Activated naive CD8-positive, alpha-beta T cell treated with anti-CD3 and anti-CD28 coated beads for 36 hours (primary cell): Measurements from ENCODE around the gene UCMA. TPM values are rescaled to one million over a fixed set of nuclear protein-coding genes. Genes with fewer than 3 reads are reported as not detected.
"Not testable (repeated sequence)": the region's sequence is repeated elsewhere in the genome, so short reads cannot be mapped to it uniquely, and the experiment has no call there.

ENCODE experiments used
- DNase-seq: peaks from one replicate; pipeline ENCODE4 v3.0.0; 2021
- H3K27ac Mint-ChIP-seq: one replicate; pipeline ENCODE4 v1.8.0; 2022; ENCODE audit warnings: mild to moderate bottlenecking, moderate library complexity, mixed read lengths
- H3K27me3 Mint-ChIP-seq: one replicate; pipeline ENCODE4 v1.8.0; 2022; ENCODE audit warnings: mild to moderate bottlenecking, mixed read lengths
- H3K36me3 Mint-ChIP-seq: one replicate; pipeline ENCODE4 v1.8.0; 2021; ENCODE audit warnings: mild to moderate bottlenecking, mixed read lengths
- H3K4me1 Mint-ChIP-seq: one replicate; pipeline ENCODE4 v1.8.0; 2021; ENCODE audit warnings: mixed read lengths
- H3K4me3 Mint-ChIP-seq: one replicate; pipeline ENCODE4 v1.8.0; 2022; ENCODE audit warnings: mild to moderate bottlenecking, moderate library complexity, mixed read lengths
- H3K9me3 Mint-ChIP-seq: one replicate; pipeline ENCODE4 v1.8.0; 2022; ENCODE audit warnings: mixed read lengths
- total RNA-seq, 2 experiments: library from RNA; stranded (reverse); gene quantifications; one replicate each; pipeline ENCODE4 v1.2.3, GENCODE V29; 2021

The UCMA gene
- total RNA-seq, 2 experiments from 2014 or later = not detected

DNA sequence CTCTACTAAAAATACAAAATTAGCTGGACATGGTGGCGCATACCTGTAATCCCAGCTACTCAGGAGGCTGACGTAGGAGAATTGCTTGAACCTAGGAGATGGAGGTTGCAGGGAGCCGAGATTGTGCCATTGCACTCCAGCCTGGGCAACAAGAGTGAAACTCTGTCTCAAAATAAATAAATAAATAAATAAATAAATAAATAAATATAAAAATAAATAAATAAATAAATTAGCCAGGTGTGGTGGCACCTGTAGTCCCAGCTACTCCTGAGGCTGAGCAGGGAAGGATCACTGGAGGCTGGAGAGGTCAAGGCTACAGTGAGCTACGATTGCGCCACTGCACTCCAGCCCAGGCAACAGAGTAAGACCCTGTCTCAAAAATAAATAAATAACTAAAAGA, 8.1 kb upstream of the UCMA start:
- H3K4me3 Mint-ChIP-seq, H3K27me3 Mint-ChIP-seq, H3K36me3 Mint-ChIP-seq, H3K9me3 Mint-ChIP-seq, H3K4me1 Mint-ChIP-seq, DNase-seq, H3K27ac Mint-ChIP-seq: not testable (repeated sequence)

DNA sequence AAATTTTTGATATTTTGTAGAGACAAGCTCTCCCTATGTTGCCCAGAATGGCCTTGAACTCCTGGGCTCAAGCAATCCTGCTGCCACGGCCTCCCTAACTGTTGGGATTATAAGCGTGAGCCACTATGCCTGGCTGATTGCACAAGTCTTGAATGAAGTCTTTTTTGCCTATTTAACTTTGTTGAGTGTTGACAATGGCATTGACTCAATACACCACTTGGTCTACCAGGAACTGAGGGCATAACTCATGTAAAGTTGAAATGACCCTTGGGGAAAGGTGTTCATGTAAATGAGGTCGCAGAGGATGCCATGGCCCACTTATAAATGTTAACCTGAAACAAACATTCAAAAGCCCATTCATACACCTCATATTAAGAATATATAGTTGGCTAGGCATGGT, 7.4 kb upstream of the UCMA start:
- DNase-seq = no peak
- H3K36me3 Mint-ChIP-seq = no peaks in the 10 kb centered on the region
- no peaks in the 10 kb centered on the region for H3K9me3 Mint-ChIP-seq
- H3K4me1 Mint-ChIP-seq = no peaks in the 10 kb centered on the region
- H3K27me3 Mint-ChIP-seq = no peaks in the 10 kb centered on the region
- H3K27ac Mint-ChIP-seq = no peak overlapping the region
- no peak overlapping the region for H3K4me3 Mint-ChIP-seq

DNA sequence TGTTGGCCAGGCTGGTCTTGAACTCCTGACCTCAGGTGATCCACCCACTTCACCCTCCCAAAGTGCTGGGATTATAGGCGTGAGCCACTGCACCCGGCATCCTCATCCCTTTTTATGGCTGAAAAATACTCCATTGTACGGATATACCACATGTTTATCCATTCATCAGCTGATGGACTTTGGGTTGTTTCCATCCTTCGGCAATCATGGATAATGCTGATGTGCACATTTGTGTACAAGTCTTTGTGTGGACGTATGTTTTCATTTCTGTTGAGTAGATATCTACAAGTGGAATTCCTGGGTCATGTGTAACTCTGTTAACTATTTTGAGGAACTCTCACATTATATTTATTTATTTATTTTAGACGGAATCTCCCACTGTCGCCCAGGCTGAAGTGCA, 5.7 kb upstream of the UCMA start:
- no peak for DNase-seq
- Mint-ChIP-seq H3K4me1 (no peaks in the 10 kb centered on the region), H3K9me3 (no peaks in the 10 kb centered on the region), H3K27me3 (no peaks in the 10 kb centered on the region), H3K4me3 (no peak overlapping the region), H3K36me3 (no peaks in the 10 kb centered on the region), H3K27ac (no peak overlapping the region)

DNA sequence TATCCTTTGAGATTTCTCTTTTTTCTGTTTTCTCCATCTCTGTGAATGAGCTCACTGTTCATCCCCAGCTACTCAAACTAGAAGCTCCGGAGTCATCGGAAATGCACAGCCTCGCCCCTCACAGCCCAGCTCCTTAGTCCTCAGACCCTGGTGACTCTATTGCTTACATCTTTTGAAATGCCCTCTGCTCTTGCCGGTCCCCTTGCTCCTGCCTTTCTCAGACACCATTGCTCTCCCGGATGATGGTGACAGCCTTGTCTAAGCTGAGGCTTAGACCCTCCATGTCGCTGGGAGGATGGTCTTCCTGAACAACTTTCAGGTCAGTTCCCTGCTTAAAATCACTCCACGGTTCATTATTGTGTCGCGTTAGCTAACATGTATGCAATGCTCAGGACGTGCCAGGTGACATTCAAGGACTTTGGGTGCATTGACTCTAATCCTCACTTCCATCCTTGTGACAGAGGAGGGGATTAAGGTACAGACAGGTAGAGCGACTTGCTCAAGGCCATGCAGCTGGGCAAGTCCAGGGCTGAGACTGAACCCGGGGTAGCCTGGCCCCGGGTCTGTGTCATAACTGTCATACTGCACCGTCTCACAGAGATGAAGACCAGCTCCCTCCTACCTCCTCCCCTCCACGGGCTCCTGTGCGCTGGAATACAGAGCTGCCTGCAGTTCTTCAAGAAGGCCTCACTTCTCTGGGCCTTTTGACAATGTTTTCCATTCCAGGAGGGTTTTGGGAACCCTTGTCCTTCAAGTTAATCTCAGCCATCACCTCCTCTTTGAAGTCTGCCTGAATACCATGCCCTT, 4.3 kb upstream of the UCMA start:
- Mint-ChIP-seq H3K4me1 (no peaks in the 10 kb centered on the region), H3K27ac (no peak overlapping the region), H3K27me3 (no peaks in the 10 kb centered on the region), H3K36me3 (no peaks in the 10 kb centered on the region), H3K9me3 (no peaks in the 10 kb centered on the region), H3K4me3 (no peak overlapping the region)
- no peak for DNase-seq

DNA sequence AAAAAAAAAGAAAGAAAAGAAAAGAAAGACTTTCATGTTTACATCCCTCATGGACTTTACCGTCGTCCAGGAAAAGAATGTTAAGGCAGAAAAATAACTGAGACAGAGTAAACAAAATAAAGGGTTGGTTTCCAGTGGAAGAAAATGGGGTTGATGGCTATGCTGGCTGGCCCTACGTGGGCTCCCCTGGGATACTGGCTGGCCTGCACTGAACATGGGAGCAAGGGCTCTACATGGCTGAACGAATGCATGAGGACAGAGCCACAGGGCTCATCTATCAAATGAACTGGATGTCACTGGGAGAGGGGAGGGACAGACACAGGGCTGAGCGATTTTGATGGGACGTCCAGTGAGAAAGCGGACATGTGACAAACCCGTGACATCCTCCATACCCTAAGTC, 2.5 kb upstream of the UCMA start:
- DNase-seq = no peak
- Mint-ChIP-seq H3K9me3 (no peaks in the 10 kb centered on the region), H3K4me3 (no peak overlapping the region), H3K4me1 (no peaks in the 10 kb centered on the region), H3K27ac (no peak overlapping the region), H3K27me3 (no peaks in the 10 kb centered on the region), H3K36me3 (no peaks in the 10 kb centered on the region)

DNA sequence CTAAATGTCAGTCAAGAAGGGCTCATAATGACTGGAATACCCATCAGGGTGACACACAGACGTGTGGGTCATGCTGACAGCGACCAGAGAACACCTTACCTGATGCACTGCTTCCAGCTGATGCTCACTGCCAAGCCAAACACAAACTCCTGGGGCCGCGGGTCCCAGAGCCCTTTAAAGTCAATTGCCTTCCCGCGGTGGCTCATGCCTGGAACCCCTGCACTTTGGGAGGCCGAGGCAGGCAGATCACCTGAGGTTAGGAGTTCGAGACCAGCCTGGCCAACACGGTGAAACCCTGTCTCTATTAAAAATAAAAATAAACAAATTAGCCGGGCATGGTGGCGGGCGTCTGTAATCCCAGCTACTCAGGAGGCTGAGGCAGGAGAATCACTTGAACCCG, 562 bp upstream of the UCMA start:
- not testable (repeated sequence) for H3K4me3 Mint-ChIP-seq, DNase-seq, H3K27ac Mint-ChIP-seq, H3K27me3 Mint-ChIP-seq, H3K9me3 Mint-ChIP-seq, H3K36me3 Mint-ChIP-seq, H3K4me1 Mint-ChIP-seq

DNA sequence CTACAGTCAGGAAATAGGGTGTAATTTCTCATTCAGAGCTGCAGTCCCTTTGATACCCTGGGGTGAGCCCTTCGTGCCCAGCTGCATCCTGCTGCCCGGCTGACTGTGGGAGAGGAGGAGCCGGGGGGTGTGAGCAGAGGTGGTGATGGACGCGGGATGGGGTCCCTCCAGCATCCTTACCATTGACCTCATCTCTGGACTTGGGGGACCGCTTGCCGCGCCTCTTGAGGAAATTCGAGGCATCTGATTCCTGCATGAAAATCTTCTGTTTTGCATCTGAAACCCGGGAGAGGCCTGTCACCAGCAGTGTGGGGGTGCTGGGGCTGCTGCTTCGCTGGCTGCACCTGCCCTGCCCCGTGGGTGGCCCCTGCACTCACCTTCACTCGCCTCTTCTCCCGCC, 816 bp downstream of the UCMA start:
- Mint-ChIP-seq H3K4me1 (no peaks in the 10 kb centered on the region), H3K9me3 (no peaks in the 10 kb centered on the region), H3K27ac (no peak overlapping the region), H3K4me3 (no peak overlapping the region), H3K27me3 (no peaks in the 10 kb centered on the region), H3K36me3 (no peaks in the 10 kb centered on the region)
- no peak for DNase-seq

DNA sequence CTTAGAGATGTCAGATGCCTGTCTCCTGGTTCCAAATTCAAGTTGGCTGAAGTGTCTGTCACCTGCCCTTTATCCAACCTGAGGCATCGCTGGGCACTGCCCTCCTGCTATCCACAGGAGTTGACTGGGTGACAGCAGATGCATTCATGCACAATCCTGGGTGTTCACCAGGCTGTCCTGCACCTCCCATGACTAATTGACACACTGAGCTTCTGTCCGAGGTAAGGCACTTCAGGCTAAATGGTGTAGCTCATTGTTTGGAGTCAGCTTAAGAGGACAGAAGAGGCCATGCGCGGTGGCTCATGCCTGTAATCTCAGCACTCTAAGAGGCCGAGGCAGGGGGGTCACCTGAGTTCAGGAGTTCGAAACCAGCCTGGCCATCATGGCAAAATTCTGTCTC, 2.4 kb downstream of the UCMA start:
- DNase-seq = no peak
- Mint-ChIP-seq H3K4me3 (no peak overlapping the region), H3K9me3 (no peaks in the 10 kb centered on the region), H3K36me3 (no peaks in the 10 kb centered on the region), H3K27me3 (no peaks in the 10 kb centered on the region), H3K27ac (no peak overlapping the region), H3K4me1 (no peaks in the 10 kb centered on the region)

DNA sequence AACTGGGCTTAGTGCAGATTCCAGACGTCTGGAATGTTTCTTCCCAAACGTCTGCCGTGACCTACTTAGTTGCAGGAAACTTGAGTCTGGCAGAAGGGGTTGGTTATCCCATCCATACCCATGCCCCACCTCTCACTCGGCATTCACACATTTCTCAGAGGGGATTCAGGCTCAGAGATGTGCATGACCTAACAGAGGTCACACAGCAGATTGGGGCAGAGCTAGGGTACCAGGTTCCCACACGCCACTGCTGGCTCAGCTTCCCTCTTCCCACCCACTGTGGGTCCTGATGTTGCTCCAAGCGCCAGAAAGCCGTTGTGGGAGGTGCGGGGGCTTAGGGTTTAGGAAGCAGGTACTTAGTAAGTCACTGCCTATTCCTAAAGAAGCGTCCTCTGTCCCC, 3.0 kb downstream of the UCMA start:
- no peak for DNase-seq
- Mint-ChIP-seq H3K27ac (no peak overlapping the region), H3K36me3 (no peaks in the 10 kb centered on the region), H3K4me1 (no peaks in the 10 kb centered on the region), H3K27me3 (no peaks in the 10 kb centered on the region), H3K9me3 (no peaks in the 10 kb centered on the region), H3K4me3 (no peak overlapping the region)

DNA sequence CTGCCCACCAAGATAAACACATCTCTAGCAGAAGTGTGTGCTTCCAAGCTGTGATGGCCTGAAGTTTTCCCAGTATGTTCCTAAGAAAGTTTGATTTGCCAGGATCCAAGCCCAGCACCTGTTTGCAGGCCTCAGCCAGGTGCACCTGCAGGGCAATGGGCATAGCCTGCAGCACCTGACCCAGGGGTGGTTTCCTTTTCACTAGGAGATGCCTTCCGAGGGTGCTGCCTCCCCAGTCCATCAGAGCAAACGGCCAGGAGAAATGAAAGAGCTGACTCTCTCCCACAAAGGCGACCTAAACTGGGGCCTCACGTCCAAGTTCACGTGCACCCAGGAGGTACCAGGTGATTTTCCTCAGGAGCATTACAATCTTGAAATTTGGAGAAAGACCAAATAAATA, 7.1 kb downstream of the UCMA start:
- Mint-ChIP-seq H3K36me3 (no peaks in the 10 kb centered on the region), H3K27ac (no peak overlapping the region), H3K4me1 (no peaks in the 10 kb centered on the region), H3K4me3 (no peak overlapping the region), H3K27me3 (no peaks in the 10 kb centered on the region), H3K9me3 (no peaks in the 10 kb centered on the region)
- DNase-seq = no peak

DNA sequence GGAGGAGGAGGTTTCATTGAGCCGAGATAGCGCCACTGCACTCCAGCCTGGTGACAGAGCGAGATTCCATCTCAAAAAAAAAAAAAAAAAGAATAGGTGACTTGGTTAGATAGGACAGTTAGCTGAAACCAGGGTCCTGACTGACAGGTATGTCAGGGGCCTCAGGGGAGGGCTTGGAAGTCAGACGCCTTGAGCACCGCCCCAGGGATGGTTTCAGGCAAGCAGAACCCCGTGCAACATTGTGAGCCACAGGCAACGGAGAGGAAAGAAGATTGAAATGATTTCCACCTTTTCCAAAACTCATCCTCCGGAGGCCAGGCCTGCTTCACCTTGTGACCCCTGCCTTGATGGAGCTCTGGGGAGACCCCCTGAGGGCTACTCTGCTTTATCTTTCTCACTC, 8.6 kb downstream of the UCMA start:
- Mint-ChIP-seq H3K27ac (no peak overlapping the region), H3K4me1 (no peaks in the 10 kb centered on the region), H3K4me3 (no peak overlapping the region), H3K27me3 (no peaks in the 10 kb centered on the region), H3K36me3 (no peaks in the 10 kb centered on the region), H3K9me3 (no peaks in the 10 kb centered on the region)
- no peak for DNase-seq

DNA sequence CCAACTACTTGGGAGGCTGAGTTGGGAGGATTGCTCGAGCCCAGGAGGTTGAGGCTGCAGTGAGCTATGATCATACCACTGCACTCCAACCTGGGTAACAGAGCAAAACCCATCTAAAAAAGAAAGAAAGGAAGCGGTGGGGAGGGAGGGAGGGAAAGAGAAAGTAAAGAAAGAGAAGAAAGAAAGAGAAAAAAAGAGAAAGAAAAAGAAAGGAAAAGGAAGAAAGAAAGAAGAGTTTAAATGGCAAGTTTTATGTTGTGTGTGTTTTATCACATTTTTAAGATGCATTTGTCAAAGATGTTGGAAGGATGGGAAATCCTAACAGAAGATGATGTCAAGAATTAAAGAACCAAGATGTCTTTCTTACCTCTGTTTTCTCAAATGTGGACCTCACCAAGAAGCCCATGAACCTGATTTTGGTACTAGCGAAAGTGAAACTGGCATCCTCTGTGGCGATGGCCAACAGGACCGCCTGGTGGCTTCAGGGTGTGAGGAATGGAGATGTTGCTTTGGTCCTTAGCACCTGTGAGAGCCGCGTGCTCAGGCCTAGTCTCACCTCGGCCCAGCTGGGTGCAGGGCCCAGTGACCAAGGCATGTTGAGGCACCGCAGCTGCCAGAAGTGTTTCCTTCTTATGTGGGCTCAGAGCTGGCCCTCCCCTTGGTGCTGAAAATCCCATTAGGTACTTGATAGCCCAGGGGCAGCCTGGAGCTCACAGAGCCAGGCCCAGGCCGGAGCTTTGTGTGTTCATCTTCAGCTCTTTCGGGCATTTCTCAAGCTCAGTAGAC, 9.8 kb downstream of the UCMA start:
- Mint-ChIP-seq H3K27ac (no peak overlapping the region), H3K4me1 (no peaks in the 10 kb centered on the region), H3K36me3 (no peaks in the 10 kb centered on the region), H3K9me3 (no peaks in the 10 kb centered on the region), H3K4me3 (no peak overlapping the region), H3K27me3 (no peaks in the 10 kb centered on the region)
- DNase-seq = no peak

DNA sequence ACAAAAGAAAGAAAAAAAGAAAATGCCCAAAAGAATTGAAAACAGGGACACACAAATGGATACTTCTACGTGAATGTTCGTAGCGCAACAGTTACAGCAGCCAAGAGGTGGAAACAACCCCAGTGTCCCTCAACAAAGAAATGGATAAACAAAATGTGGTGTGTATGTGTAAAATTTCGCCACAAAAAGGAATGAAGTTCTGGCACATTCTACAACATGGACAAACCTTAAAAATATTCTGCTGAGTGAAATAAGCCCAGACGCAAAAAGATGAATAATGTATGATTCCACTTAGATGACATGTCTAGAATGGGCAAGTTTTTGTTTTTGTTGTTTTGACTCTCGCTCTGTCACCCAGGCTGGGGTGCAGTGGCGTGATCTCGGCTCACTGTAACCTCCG, 10.9 kb downstream of the UCMA start:
- Mint-ChIP-seq H3K4me3 (no peak overlapping the region), H3K4me1 (no peaks in the 10 kb centered on the region), H3K27ac (no peak overlapping the region), H3K27me3 (no peaks in the 10 kb centered on the region), H3K36me3 (no peaks in the 10 kb centered on the region), H3K9me3 (no peaks in the 10 kb centered on the region)
- DNase-seq = no peak

DNA sequence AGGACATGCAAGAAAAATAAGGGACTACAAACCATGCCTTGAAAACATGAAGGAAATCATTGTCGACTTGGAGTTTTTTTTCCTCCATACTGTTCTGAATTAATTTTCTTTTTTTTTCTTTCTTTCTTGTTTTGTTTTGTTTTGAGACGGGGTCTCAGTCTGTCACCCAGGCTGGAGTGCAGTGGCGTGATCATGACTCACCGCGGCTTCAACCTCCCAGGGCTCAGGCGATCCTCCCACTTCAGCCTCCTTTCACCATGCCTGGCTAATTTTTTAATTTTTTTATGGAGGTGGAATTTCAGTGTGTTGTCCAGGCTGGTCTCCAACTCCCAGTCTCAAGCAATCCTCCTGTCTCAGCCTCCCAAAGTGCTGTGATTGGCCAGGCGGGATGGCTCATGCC, 11.6 kb downstream of the UCMA start:
- no peaks in the 10 kb centered on the region for H3K36me3 Mint-ChIP-seq
- H3K27me3 Mint-ChIP-seq = no peaks in the 10 kb centered on the region
- H3K9me3 Mint-ChIP-seq = no peaks in the 10 kb centered on the region
- no peaks in the 10 kb centered on the region for H3K4me1 Mint-ChIP-seq
- DNase-seq = no peak
- no peak overlapping the region for H3K4me3 Mint-ChIP-seq
- no peak overlapping the region for H3K27ac Mint-ChIP-seq

DNA sequence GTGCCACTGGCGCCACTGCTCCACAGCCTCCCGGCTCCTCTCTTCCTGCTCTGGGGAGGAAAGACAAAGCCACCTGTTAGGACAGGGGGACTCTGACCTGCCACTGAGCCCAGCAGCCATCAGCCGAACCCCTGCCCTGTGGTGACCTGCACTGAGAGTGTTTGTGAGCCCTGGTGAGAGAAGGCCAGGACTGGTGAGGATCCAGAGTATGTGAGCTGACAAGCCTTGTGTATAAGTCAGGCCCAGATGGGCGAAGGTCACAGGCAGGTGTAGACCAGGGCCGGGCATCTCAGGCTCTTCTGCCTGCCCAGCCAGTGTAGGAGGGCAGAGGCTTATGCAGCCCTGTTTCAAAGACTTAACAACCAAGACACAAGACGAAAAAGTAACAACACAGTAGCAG, 12.0 kb downstream of the UCMA start:
- peaks cover under 1% of the 10 kb centered on the region for H3K36me3 Mint-ChIP-seq
- no peaks in the 10 kb centered on the region for H3K27me3 Mint-ChIP-seq
- H3K4me3 Mint-ChIP-seq = no peak overlapping the region
- DNase-seq = no peak
- H3K9me3 Mint-ChIP-seq = no peaks in the 10 kb centered on the region
- no peaks in the 10 kb centered on the region for H3K4me1 Mint-ChIP-seq
- H3K27ac Mint-ChIP-seq = no peak overlapping the region

DNA sequence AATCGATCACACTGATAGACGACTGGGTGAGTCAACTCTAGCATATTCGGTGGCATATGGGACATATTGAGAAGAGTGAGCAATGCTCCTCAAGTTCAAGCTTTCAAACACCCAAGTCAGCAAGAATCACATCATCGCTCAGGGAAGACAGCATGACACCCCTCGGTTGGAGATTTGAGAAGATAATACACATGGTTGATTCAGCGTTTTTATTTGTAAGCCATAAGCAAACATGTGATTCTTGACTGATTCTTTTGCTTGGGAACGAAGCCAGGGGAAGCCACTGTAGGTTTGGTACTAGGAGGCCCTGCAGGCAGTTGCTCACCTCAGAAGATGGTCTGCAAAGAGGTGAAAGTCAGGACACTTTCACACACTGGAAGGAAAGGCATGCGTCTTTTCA, 12.6 kb downstream of the UCMA start:
- no peak overlapping the region for H3K4me3 Mint-ChIP-seq
- no peak overlapping the region for H3K27ac Mint-ChIP-seq
- no peaks in the 10 kb centered on the region for H3K27me3 Mint-ChIP-seq
- no peak for DNase-seq
- H3K36me3 Mint-ChIP-seq = peaks cover 2% of the 10 kb centered on the region
- no peaks in the 10 kb centered on the region for H3K4me1 Mint-ChIP-seq
- no peaks in the 10 kb centered on the region for H3K9me3 Mint-ChIP-seq
